GM21786 (cell line): ENCODE results near the gene IFI27L2.
A peak's percentile ranks its signal among the peaks of the same experiment; 100 is the strongest.
"Not testable (repeated sequence)": the region's sequence is repeated elsewhere in the genome, so short reads cannot be mapped to it uniquely, and the experiment has no call there.

Experiments
- ATAC-seq: cut with Tn5 transposase; IDR thresholded peaks from one replicate; pipeline ENCODE4 v1.9.1; 2021; ENCODE audit not compliant: unreplicated experiment

The IFI27L2 gene, protein sequence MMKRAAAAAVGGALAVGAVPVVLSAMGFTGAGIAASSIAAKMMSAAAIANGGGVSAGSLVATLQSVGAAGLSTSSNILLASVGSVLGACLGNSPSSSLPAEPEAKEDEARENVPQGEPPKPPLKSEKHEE

DNA sequence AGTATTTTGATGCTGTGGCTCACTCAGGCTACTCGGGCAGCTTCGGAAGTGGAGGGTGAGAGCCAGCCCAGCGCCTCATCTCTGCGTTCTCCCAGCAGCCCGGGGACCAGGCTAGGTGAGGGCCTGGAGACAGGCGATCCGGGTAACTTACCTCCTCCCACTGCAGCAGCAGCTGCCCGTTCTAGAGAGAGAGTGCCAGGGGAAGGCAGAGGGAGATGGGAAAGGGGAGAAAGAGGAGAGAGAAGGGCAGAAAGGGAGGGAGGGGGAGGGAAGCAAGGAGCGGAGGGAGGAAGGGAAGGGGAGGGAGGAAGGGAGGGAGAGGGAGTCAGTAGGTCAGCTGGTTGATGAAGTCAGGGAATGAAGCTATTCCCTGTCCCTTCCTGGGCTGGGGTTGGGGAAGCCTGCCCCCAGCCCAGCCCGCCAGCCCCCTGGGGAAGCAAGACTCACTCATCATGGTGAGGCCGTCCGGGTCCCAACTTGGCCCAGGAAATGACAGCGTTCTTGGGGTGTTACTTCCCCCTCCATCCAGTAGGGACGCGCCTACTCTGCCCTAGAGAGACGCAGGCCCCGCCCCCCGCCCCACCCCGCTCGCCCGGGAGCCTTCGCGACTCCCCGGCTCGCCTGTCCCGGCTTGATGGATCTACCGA is at the start of gene IFI27L2:
Gene IFI27L2, minus strand, starts transcription at position 494 of the 647 bp plus-strand sequence. Its CDS starts 40 bp downstream, at position 454.
- ATAC-seq = peak; percentile 94

GRCh38 chr14:94177806-94178205 is 48.4 kb upstream of the IFI27L2 start:
- no peak for ATAC-seq

GRCh38 chr14:94176808-94177207 is 47.4 kb upstream of the IFI27L2 start:
- ATAC-seq = no peak

DNA sequence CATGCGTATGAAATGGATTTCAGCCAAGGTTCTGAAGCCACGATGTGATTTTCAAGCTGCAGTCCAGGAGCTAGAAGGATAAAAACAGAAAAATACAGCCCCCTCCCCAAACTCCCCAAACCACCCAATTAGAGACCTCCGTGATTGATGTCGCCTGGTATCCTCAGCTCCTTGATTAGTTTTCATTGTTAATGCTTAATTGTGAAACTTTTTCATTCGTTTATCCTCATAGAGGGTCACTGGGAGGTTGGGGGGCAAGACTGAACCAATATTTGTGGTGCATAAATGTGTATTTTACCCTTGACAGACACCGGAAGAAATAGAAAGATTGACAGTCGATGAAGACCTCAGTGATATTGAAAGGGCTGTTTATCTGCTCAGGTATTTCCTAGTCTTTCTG is 46.3 kb upstream of the IFI27L2 start:
- ATAC-seq = no peak

DNA sequence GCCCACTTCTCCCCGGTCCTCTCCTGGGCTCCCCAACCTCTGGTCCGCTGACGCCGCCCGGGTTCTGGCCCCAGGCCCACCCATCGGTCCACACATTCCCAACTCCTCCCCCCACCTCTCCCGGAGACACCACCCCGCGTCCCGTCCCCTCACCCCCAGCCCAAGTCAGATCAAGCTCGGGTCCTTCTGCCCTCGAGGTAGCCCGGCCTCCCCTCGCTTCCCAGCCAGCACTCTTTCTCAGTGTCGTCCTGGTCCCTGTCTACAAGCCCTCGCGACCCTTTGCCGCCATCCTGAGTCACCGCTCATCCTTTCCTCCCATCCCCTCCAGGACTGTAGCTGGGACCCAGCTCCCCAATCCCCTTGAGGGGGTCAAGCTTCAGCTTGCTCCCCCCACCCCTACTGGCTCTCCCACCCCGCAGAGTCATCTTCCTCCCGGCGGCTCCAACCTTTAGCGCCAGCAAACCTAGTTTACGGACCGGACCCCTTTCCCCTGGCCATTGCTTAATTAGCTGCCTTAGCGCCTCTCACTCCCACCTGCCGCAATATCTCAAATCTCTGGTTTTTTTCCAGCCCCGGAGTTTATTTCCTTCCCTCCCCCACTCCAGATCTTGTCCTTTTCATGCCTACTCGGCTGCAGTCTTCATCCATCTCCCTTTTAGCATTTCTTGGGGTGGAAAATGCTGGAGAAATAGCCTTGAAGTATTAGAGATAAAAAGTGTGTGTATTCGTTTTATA is 45.8 kb upstream of the IFI27L2 start:
- no peak for ATAC-seq

DNA sequence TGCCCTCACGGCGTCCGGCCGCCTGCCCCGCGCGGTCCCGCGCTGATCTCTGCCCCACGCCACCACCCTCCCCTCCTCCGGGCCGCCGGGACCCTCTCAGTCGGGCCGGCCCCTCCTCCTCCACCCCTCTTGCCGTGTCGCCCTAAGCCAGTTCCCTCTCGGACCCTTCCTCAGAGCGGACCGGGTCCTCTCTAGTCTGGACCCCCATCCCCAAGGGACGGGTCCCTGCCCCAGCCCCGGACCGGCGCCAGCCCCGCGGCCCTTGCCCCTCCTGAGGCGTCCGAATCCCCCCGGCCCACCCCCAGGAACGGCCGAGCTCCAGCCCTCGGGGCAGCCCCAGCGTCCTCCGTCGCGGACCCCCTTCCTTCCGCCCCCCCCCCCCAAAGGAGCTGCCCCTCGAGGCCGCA is 45.2 kb upstream of the IFI27L2 start:
- no peak for ATAC-seq

DNA sequence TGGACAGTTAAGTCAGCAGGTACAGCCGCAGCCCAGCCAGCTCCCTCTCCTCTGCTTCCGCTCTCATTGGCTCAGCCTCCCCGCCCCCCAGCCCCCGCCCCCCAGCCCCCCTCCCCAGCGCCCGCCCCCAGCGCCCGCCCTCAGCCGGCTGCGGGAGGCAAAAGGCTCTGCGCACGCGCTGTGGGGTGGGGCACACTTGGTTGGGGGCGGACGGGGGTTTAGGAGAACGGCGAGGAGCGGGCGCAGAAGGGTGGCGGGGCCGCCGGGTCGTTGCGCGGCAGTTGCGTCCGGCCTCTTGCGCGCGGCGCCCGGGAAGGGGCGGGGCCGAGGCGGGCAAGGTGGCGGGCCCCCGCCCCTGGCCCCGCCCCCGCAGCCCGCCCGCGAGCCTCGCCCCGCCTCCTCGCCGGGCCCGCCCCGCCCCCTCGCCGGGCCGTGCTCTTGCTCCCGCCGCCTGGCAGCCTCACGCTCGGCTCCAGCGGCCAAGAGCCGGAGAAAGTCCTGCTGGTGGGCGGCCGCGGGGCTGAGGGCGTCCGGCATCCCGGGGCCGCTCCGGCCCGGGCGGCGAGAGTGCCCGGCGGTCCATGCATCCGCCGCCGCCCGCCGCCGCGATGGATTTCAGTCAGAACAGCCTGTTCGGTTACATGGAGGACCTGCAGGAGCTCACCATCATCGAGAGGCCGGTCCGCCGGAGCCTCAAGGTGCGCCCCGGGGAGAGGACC is 44.6 kb upstream of the IFI27L2 start, which contains the start of gene PPP4R4:
Gene PPP4R4, plus strand, starts transcription at position 438 of the 719 bp plus-strand sequence. Its CDS starts 144 bp downstream, at position 582.
- ATAC-seq = peak; percentile 73

DNA sequence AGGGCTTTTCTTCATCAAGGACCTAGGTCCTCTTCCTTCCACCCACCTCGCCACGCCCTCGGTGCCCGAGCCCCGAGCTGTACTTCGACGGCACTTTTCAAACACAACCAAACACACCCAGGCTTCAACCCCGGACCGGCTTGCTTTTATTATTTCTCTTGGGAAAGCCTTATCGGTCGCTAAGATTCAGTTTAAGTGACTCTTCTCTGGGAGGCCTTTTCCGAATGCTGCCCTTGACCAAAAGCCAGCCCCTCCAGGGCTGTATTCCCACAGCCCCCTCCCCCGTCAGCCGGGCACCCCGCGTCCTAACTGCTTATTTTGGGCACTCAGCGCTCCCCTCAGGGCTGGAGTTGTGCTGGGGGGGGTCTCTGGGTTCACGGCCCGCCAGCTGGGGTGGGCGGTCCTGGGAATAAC is 44.1 kb upstream of the IFI27L2 start:
- no peak for ATAC-seq

- no peak for ATAC-seq
These were observed 43.1 kb upstream of the IFI27L2 start for GRCh38 chr14:94172545-94172944.

- ATAC-seq = no peak
These were observed 41.8 kb upstream of the IFI27L2 start for GRCh38 chr14:94171208-94171607.

DNA sequence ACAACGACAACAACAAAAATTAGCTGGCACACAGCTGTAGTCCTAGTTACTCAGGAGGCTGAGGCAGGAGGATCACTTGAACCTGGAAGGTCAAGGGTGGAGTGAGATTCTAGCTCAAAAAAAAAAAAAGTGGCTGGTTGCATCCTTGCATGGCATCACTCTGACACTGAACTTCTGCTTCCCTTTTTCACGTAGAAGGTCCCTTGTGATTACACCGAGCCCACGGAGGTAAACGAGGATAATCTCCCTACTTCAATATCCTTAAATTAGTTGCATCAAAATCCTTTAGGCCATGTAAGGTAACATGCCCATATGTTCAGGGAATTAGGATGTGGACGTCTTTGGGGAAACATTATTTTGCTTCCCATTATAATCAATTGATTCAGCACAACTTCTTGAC is 40.7 kb upstream of the IFI27L2 start:
- no peak for ATAC-seq

DNA sequence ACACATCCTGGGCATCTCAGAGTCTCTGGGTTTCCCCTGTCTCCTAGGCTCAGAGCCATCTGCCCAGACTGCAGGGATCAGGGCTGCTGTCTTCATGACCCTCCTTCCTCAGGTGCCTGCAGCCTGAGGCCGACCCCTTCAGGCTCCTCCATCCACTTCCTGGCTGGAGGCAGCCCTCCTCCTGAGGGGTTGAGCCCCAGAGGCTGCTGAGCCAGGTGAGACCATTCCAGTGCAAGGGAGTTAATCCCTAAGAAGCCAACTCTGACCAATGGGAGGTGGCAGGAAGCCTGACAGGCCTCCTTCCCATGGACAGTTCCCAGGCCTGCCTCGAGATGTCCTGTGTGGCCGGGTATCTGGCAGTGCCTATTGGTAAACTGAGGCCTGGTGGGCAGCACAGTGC is 36.3 kb upstream of the IFI27L2 start:
- no peak for ATAC-seq

- no peak for ATAC-seq
These were observed 35.5 kb upstream of the IFI27L2 start for GRCh38 chr14:94164685-94165431.

DNA sequence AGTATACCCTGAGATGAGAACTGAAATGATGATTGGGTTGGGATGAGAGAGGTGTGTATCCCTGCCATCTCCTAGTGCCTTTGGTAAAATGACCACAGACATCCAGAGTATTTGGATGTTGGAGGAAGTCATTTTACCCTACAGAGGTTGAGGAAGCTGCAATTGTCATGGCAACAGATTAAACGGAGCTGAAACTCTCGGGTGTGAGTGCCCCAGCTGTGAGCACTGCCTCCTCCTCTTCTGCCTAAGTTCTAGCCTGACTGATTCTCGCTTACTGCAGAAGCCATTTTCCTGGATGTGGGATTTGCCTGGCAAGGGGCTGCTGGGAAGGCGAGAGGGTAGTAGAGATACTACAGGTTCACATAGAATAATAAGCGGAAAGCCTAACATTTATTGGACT is 34.4 kb upstream of the IFI27L2 start:
- no peak for ATAC-seq

- no peak for ATAC-seq
These were observed 33.1 kb upstream of the IFI27L2 start for GRCh38 chr14:94162466-94162865.

GRCh38 chr14:94161981-94162380 is 32.6 kb upstream of the IFI27L2 start:
- ATAC-seq = no peak

- no peak for ATAC-seq
These were observed 31.7 kb upstream of the IFI27L2 start for GRCh38 chr14:94161058-94161457.

GRCh38 chr14:94158239-94158883 is 29.0 kb upstream of the IFI27L2 start:
- ATAC-seq = no peak

- no peak for ATAC-seq
These were observed 27.8 kb upstream of the IFI27L2 start for GRCh38 chr14:94157197-94157596.

GRCh38 chr14:94156143-94156542 is 26.7 kb upstream of the IFI27L2 start:
- ATAC-seq = not testable (repeated sequence)
